HPDE6-E6E7 (cell line): ENCODE measurements around the gene PSPN.

Experiments
- DNase-seq: peaks from one replicate; pipeline ENCODE4 v3.0.0; 2011; ENCODE audit warnings: missing footprints; ENCODE audit errors: extremely low spot score

The PSPN gene, protein sequence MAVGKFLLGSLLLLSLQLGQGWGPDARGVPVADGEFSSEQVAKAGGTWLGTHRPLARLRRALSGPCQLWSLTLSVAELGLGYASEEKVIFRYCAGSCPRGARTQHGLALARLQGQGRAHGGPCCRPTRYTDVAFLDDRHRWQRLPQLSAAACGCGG

DNA sequence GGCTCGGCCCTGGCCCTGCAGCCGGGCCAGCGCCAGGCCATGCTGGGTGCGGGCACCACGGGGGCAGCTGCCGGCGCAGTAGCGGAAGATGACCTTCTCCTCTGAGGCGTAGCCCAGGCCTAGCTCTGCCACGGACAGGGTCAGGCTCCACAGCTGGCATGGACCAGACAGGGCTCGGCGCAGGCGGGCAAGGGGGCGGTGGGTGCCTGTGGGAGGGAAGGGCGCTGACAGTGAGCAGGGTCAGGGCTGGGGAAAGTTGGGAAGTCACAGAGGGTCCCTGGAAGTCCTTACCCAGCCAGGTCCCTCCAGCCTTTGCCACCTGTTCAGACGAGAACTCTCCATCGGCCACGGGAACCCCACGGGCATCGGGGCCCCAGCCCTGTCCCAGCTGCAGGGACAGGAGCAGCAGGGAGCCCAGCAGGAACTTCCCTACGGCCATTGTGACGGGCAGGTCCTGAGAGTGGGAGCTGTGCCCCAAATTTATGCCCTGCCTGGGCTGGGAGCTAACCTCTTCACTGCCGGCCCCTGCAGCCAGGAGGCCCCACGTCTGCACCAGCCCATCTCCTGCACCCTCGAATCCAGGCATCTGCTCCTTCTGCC, at the start of gene PSPN:
TSS of gene PSPN (minus strand) at position 523 of the 600 bp plus-strand sequence. CDS start at position 439, 84 bp downstream.
- DNase-seq = no peak

DNA sequence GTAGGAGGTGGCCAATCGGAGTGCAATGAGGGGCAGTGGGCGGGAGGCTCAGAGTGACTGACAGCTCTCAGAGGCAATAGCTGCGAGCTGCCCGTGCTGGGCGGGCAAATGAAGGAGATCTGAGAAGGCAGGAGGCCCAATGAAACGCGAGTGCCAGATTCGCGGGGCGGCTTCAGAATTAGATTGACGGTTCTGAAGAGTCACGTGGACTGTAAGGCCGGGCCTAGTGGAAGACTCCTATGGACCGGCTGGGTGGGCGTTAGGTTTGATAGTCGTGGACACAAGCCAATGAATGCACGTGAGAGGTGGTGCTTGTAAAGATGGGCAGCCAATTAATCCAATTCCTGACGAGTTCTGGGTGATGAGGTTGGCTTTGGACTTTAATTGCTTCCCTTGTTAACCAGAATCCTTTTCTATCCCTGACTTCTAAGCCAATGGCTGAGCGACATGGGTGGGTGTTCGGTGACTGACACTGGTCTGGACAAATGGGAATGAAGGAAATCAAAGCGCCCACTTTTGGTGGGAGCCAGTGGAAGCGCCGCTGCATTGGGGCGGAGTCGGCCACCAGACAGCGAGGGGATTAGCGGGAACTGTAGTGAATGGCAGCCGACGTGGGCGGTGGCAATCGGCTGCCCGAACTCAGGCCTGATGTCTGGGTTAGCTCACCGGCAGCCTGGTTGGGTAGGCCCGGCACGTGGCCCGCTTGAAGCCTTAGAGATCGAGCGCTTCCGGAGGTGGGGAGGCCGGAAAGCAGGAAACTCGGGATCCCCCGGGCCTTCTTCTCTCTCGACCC, 49.4 kb upstream of the PSPN start:
- peak; percentile 99 for DNase-seq

DNA sequence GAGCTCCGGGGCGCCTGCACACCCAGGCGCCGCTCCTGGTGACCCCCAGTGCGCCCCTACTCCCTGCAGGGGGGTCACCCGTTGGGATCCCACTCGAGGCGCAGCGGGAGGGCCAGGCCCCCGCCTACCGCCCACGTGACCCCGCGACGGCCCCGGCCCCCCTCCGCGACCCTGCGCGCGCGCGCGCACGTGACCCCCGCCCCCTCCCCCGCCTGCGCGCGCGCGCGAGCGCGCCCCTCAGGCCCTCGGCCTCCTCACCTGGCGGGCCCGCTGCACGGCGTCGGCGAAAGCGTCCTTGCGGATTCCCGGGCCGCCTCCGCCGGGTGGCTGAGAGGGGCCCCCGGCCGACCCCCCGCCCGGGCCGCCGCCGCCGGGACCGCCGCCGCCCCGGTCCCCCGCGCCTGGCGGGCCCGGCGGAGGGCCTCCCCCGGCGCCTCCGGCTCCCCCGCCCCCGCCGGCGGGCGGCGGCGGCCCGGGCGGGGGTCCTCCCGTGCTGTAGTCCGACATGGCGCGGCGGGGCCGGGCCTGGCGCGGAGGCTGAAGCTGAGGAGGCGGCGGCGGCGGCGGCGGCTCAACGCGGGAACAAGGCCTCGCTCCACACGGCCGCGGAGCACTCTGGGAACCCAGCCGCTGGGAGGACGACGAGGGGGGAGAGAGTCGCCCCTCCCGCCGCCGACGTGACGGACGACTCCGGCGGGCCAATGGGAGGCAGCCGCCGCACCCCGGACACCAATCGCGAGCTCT, 48.6 kb upstream of the PSPN start, which contains the start of gene KHSRP:
TSS of gene KHSRP (minus strand) at position 617 of the 744 bp plus-strand sequence. CDS start at position 507, 110 bp downstream.
- no peak for DNase-seq

DNA sequence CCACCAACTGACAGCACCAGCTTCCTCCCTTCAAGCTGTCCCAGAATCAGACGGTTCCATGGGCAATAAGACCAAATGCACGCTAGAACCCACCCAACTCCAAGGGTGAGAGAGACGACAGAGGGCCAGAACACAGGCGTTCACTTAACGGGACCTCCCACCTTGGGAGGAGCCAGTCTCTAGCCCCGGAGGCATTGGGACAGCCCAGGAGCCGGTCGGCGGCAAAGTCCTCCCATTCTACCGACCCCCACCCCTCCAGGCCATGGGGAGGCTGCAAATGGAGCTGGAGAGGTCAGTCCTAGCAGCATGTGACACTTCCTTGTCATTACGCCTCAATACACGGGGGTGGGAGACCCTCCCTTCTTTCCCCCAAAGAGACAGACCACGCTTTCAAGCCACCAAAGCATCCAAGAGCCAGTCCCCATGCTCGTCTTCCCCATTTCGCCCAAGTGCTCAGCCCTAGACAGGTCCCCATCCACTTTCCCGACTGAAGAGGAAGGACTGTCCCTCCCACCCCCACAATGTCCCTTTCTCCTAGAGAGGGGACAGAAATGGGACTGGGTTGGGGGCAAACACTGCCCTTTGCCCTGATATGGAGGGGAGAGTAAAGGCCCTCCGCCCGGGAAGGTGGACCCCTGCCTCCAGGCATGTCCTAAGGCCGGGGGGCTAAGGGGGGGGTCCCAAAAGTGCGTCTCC, 47.9 kb upstream of the PSPN start:
- peak; percentile 55 for DNase-seq

DNA sequence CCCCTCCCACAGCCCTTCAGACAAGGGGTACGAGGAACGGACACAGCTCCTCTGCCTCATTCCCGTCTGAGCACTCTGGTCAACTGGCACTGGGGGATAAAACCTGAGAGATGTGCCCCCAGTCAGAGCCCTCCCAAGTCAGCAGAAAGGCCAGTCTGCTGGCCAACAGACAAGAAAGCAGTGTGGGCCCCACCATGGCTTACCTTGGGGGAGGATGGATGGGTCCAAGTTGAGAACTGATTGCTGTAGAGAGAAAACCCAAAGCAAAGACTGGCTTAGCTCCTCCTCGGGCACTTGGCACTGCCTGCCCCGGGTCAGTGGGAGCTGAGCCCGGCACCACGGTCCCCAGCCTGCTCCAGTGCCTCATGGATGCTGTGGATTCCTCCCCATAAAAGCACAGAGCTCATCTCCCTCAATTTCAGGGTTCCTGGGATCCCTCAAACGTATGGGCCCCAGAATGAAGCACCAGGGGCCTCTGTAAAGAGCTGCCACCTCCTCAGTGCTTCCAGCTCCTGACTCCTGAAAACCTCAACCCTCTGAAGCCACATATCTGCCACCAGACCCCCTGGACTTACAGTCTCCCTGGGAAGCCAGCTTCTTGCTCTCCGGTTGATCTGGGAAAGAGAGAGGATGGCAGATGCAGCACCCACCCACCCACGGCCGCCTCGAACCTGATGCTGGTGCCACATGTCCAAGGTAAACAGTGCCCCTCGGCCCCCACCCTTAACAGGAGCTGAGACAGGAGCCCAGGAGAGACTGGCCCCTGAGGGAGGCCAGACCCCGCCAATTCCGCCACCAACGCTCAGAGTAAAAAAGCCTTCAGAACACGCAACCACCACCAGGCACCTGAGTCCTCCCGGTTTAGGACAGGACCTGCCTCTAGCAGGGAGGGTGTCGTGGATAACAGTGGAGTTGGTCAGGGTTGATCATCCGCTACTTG, 45.6 kb upstream of the PSPN start:
- no peak for DNase-seq

DNA sequence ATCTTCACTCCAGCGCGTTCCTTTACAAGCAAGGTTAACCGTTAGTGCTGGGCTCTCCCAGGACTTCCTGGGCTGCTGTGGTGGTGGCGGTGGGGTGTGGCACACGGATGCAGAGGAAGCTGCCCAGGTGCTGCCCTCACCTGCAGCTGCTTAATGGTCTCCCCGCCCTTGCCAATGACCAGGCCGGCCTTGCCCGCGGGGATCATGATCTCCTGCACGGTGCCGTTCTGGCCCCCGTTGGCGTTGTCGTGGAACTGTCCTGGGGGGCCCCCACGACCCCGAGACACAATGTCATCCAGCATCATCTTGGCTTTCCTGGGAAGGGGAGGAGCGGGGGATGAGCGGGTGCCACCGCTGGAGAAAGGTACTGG, 42.8 kb upstream of the PSPN start:
- DNase-seq = no peak

DNA sequence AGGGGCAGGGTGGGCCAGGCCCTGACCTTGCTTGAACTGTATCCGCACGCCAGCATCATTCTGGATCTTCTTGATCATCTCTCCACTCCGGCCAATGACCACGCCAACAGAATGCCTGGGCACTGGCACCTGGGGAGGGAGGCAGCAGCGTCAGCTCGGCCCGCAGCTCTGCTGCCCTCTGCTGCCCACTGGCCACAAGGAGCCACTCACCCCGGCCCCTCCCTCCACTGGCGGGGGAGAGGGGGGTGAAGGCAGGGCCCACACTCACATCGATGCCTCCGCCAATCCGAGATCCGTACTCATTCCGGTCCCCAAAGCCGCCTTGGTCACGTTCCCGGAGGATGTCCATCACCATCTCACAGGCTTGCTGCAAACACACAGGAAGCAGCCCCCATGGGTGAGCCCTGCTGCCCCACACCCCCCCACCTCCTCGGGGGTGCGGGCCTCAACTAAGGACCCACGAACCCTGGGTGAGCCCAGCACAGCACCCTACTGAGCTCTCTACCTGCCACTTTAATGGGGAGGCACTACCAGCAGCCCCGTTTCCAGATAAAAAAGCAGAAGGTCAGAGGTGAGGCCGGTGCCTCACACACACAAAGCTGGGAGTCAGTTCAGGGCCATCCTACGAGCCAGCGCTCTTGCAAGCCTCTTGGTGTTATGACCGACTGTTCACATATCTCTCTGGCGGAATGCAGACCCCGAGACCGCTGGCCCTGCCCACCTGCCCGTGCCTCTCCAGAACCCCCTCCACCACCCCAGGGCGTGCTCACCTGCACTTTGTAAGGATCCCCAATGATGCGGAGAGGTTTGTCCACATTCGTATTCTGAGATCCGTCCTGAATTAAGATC, 42.2 kb upstream of the PSPN start:
- DNase-seq = no peak

DNA sequence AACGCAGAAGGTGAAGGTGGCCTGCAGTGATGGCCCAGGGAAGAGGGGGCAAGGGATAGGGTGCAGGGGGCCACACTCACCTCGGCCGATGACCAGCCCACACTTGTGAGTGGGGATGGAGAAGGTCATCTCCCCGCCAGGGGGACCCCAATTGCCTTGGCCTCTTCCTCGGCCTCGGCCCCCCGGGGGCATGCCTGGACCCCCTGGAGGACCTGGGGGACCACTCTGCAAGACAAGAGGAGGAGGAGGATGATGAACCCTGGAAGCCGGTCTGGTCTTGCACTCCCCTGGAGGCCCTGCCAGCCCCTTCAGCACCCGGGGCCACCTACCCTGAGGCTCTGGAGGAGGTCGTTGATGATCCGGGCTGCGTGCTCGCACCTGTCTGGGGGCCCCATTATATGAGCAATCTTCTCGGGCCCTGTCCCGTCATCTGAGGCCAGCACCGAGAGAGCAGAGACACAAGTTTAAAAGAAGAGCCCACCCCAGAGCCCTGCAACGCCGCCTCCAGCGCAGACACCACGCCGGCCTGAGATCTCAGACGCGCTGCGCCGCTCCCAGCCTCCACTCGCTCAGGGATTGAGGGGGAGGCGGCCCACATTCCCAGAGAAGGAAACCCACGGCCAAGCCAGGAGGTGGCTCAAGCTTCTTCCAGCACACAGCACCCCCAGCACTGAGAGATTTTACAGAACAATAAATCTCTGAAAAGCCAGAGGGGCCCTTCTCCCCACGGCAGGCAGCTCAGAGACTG, 41.1 kb upstream of the PSPN start:
- DNase-seq = no peak

DNA sequence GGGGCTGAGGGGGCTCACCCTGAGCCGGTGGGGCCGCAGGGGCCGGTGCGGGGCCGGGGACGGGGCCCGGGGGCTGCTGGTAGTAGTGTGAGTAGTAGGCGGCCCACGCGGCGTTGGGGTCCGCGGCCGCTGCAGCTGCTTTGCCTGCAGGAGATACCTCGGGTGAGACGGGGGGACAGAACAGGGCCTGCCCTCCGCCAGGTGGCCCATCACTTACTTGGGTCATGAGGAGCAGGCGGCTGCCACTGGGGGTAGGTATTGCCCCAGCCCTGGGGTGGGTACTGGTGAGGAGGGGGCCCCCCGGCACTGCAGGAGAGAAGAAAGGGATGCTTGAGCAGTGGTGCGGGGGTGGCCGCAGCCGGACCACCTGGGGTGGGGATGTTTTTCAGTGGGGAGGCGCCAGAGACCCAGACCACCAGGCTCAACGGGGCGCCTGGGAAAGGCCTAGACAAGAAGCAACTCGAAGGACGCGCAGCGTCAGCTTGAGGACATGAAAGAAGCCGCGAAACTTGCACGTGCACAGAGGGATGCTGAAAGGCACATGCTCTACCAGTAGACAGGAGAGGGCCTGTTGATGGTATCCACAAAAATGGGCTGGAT, 40.0 kb upstream of the PSPN start:
- DNase-seq = no peak

DNA sequence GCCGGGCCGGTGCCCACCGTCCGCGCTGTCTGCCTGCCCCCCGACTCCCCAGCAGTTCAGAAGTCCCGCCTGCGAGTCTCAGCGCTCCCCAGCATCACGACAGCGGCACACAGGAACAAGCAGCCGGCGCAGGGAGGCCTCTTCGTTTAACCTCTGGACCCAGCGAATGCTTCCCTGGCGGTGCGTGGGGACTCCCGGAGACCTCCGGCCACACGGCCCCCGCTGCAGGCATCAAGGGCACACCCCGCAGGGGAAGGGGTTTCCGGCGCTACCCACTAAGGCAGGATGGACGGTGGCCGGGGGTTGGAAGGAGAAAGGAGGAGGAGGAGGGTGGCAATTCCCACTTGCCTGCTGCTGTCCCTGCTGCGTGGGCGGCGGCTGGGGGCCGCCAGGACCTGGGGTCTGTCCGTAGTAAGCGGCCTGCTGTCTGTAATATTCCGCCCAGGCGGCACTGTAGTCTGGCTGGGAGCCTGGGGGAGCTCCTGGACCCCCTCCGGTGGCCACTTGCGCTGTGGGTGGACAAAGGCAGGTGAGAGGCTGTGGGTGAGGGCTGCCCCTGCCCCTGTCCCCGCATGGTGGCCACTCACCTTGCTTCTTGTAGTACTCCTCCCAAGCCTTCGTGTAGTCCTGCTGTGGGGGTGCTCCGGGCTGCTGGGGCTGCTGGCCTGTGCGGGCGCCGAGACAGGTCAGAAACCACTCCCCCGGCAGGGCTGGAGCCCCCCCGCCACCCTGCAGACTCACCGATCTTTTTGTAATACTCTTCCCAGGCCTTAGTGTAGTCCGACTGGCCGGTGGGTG, 39.3 kb upstream of the PSPN start:
- no peak for DNase-seq

DNA sequence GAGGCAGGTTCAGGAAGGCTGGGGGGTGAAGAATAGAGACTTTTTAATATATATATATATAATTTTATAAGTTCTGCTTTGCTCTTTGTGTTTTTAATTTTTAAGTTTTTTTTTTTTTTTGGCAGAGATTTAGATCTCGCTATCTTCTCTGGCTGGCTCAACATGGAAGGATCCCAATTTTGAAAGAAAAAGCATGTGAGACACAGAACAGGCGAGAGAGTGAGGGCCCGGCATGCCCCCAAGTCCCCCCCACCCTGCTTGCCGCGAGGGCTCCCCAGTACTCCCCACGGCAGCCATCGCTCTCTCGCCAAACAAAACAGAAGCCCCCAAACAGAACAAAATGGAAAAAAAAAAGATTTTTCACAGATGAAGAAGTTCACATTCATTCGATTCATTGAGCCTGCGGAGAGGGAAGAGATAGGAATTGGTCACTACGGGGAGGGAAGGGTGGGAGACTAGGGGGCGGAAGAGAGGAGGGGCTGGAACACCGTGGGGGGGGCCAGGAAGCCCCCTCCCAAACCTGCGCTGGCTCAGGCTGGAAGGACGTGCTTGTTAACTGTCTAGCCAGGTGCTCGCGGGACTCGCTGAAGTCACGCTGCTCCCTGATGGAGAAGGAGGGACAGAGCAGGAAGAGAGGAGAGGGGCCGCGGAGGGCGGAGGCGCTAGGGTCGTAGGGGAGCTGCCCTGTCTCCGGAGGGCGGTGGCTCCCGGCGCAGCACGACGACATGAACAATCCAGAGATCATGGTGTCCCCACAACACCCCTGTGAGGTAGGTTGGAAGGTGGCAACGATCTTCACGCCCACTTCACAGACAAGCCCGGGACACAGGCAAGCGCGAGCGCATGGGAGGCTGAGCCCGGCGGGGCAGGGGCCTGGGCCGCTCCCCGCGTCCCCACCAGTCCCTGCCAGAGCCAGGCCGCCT, 38.2 kb upstream of the PSPN start:
- no peak for DNase-seq

DNA sequence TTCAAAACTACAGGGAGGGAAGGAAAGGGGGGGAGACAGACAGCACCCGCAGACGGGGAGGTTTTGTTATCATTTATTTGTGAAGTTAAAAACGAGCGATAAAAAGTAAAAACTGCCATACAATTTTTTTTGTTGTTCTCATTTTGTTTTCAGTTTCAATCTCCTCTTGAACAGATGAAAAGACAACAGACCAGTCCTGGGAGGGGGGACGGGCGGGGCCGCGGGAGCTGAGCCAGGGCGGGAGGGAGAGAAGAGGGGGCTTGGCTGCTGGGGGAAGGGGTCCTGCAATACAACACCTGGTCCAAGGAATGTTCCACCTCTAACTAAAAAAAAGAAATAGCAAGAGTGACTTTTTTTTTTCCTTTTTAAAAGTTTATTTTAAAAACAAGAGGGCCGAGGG, 37.6 kb upstream of the PSPN start:
- no peak for DNase-seq

DNA sequence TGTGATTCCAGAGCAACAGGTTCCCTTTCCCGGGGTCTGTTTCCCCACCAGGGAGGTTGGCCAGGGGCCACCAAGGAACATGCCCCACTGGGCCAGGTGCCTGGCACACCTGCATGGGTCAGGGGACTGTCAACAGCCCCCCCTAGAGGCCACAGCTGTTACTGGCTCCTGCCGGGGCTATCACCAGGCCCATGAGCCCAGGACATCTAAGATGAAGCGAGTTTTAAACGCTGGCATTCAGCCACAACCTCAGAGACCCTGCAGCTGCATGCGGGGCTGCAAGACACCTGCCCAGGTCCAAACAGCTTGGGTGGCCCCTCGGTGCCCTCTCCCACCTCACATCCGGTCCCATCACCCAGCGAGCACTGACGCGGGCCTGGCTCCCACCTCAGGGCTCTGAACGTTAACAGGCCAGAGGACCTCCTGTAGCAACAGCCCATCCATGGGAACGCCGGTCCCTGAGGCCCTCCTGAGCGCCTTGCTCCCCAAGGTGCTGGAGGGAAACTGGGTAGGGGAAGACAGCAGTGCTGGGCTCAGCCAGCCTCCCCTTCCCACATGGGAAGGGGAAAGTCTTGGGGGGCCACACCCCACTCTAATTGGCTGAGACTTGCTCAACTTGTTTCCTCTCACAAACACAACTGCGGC, 36.8 kb upstream of the PSPN start:
- DNase-seq = no peak

DNA sequence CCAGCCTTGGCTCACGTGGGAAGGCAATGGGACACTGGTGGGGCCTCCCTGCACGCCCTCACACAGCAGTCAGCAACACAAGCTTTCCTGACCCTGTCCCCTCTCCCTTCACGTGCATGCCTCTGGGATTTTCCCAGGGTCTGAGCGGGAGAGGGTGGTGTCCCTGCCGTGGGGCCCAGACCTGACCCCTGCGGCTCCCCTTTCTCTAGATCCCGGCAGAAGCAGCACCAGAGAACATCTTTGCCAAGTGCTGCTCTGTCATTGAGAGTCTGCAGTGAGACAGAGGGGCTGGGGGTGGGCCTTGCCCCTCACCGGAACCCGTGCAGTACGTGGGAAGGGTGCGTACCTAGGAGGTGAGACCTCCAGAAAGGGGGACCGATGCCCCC, 36.3 kb upstream of the PSPN start:
- DNase-seq = no peak

DNA sequence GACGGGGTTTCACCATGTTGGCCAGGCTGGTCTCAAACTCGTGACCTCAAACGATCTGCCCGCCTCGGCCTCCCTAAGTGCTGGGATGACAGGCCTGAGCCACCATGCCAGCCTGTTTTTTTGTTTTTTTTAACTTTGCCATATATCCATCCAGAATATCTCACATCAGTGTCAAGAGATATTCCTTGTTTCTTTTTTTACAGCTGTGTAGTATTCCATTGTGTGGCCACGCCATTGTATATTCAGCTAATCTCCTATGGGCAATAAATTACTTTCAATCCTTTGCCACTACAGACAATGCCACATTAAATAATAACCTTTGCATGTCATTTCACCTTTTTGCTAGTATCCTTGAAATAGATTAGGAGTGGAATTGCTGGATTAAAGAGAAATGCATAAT, 33.6 kb upstream of the PSPN start:
- DNase-seq = no peak

DNA sequence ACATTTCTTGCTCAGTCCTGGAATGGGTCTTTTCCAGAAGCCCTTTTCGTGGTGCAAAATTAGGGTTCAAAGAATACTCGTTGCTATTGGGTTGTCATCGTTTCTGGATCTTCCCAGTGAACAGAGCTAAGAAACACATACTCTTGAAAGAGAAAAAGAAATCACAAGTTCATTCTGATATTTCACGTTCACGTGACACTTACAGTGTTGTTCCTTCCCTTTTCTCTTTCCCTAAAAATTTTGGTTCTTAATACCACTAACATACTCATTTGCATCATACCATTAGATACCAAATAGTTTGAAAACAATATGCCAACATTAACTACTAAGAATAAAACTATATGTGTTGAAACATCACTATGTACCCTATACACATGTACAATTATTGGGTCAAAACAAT, 30.7 kb upstream of the PSPN start:
- no peak for DNase-seq
